PC-3 (cell line): ENCODE measurements around the gene CAMTA1. TPM values are rescaled to one million over a fixed set of nuclear protein-coding genes. Genes with fewer than 3 reads are reported as not detected.

Experiments
- ATAC-seq: fragments of 200-7000 bp; cut with Tn5 transposase; 2 replicates; pipeline ENCODE4 v1.9.1; 2020; ENCODE audit warnings: mild to moderate bottlenecking, moderate library complexity
- BruUV-seq: library from RNA; stranded (reverse); fragments of 400-500 nt; replicated peaks from 2 replicates; lab custom pipeline; 2021; lab: Mats Ljungman, UMichigan
- CTCF ChIA-PET: fragments of 300-600 bp; sonication (Branson Sonifier 250); formaldehyde crosslinking; loops from one replicate; lab custom pipeline; 2022; ENCODE audit warnings: antibody characterized with exemption; lab: Charles Lee
- POLR2A ChIA-PET: fragments of 300-600 bp; sonication (Branson Sonifier 250); formaldehyde crosslinking; loops from one replicate; lab custom pipeline; 2022; ENCODE audit warnings: antibody characterized with exemption; ENCODE audit not compliant: unreplicated experiment; lab: Charles Lee
- DNase-seq: peaks from one replicate; pipeline ENCODE4 v3.0.0-alpha.2; 2015
- H2AFZ ChIP-seq: fragments of 300-600 bp; sonication (generic); 2 replicates; pipeline ENCODE4 v1.6.0; 2016; ENCODE audit warnings: antibody characterized with exemption, low read length
- H3F3A ChIP-seq: fragments of 300-600 bp; sonication (generic); one replicate; pipeline ENCODE4 v1.6.0; 2017; ENCODE audit warnings: antibody characterized with exemption, low read length, control low read depth, mild to moderate bottlenecking; ENCODE audit not compliant: unreplicated experiment
- H3K27ac ChIP-seq: fragments of 300-600 bp; sonication (generic); 2 replicates; pipeline ENCODE4 v1.5.1; 2016; ENCODE audit warnings: mild to moderate bottlenecking, low read length
- H3K27me3 ChIP-seq: fragments of 300-600 bp; sonication (generic); 2 replicates; pipeline ENCODE4 v1.6.1; 2016; ENCODE audit warnings: low read length, mixed read lengths
- H3K36me3 ChIP-seq: fragments of 300-600 bp; sonication (generic); 2 replicates; pipeline ENCODE4 v1.6.1; 2016; ENCODE audit warnings: low read depth, mixed run types, low read length, mixed read lengths
- H3K4me1 ChIP-seq: fragments of 300-600 bp; sonication (generic); 2 replicates; pipeline ENCODE4 v1.5.1; 2016; ENCODE audit warnings: low read length; ENCODE audit not compliant: insufficient read depth
- H3K4me2 ChIP-seq: fragments of 300-600 bp; sonication (generic); 2 replicates; pipeline ENCODE4 v1.6.0; 2016; ENCODE audit warnings: low read length
- H3K4me3 ChIP-seq: fragments of 300-600 bp; sonication (generic); 2 replicates; pipeline ENCODE4 v1.5.1; 2016; ENCODE audit warnings: mild to moderate bottlenecking, low read length, mixed read lengths
- H3K79me2 ChIP-seq: fragments of 300-600 bp; sonication (generic); 2 replicates; pipeline ENCODE4 v1.6.1; 2017; ENCODE audit warnings: low read length, mixed read lengths
- H3K9ac ChIP-seq: fragments of 300-600 bp; sonication (generic); 2 replicates; pipeline ENCODE4 v1.6.0; 2016; ENCODE audit warnings: mild to moderate bottlenecking, low read length
- H3K9me2 ChIP-seq: fragments of 300-600 bp; sonication (generic); replicated peaks from 2 replicates; pipeline ENCODE4 v1.6.1; 2016; ENCODE audit warnings: mixed run types, low read length, mixed read lengths
- H3K9me3 ChIP-seq: fragments of 300-600 bp; sonication (generic); 2 replicates; pipeline ENCODE4 v1.6.1; 2016; ENCODE audit warnings: low read length, mixed read lengths
- H4K20me1 ChIP-seq: fragments of 300-600 bp; sonication (generic); 2 replicates; pipeline ENCODE4 v1.6.1; 2016; ENCODE audit warnings: low read length, mixed read lengths
- EZH2 ChIP-seq: fragments of 300-600 bp; sonication (generic); IDR thresholded peaks from one replicate; pipeline ENCODE4 v1.6.1; 2017; ENCODE audit warnings: antibody characterized with exemption, mild to moderate bottlenecking, low read length; ENCODE audit not compliant: unreplicated experiment
- EZH2phosphoT487 ChIP-seq: fragments of 300-600 bp; sonication (generic); IDR thresholded peaks from 2 replicates; pipeline ENCODE4 v1.6.1; 2018; ENCODE audit warnings: mild to moderate bottlenecking, antibody characterized with exemption, low read length, borderline replicate concordance
- intact Hi-C: fragments of 100-400 bp; cut with micrococcal nuclease; formaldehyde crosslinking; loops from 2 replicates; pipeline ENCODE4 v1.9.0; 2023
- total RNA-seq: library from RNA; depleted of rRNA; stranded (reverse); fragments of >200 nt; gene quantifications from 2 replicates; pipeline ENCODE4 v1.2.3, GENCODE V29; 2014
- TF ChIP-seq, protein P1 (sequence below): fragments of 300-600 bp; sonication (generic); conservative IDR thresholded peaks from 2 replicates; pipeline ENCODE4 v1.5.1; 2017; ENCODE audit warnings: antibody characterized with exemption, low read depth, mild to moderate bottlenecking, low read length

Gene CAMTA1
- total RNA-seq, 1 experiment from 2014 or later, result 40.8 TPM

- Histone ChIP-seq H3K4me3 (no peak overlapping the region), H3K9me2 (no peaks in the 10 kb centered on the region), H2AFZ (no peak overlapping the region), H4K20me1 (no peaks in the 10 kb centered on the region), H3K27me3 (peaks cover 12% of the 10 kb centered on the region), H3K27ac (no peak overlapping the region), H3K4me2 (no peak overlapping the region), H3K79me2 (no peaks in the 10 kb centered on the region), H3K9me3 (no peaks in the 10 kb centered on the region), H3K9ac (no peak overlapping the region), H3K4me1 (0 out of 2 replicates have a peak, but pooled peaks cover 6% of the 10 kb centered on the region), H3K36me3 (no peaks in the 10 kb centered on the region), H3F3A (no peaks in the 10 kb centered on the region)
- TF ChIP-seq, protein P1, sequence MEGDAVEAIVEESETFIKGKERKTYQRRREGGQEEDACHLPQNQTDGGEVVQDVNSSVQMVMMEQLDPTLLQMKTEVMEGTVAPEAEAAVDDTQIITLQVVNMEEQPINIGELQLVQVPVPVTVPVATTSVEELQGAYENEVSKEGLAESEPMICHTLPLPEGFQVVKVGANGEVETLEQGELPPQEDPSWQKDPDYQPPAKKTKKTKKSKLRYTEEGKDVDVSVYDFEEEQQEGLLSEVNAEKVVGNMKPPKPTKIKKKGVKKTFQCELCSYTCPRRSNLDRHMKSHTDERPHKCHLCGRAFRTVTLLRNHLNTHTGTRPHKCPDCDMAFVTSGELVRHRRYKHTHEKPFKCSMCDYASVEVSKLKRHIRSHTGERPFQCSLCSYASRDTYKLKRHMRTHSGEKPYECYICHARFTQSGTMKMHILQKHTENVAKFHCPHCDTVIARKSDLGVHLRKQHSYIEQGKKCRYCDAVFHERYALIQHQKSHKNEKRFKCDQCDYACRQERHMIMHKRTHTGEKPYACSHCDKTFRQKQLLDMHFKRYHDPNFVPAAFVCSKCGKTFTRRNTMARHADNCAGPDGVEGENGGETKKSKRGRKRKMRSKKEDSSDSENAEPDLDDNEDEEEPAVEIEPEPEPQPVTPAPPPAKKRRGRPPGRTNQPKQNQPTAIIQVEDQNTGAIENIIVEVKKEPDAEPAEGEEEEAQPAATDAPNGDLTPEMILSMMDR, result no peak
- TF ChIP-seq EZH2 (no peak), EZH2phosphoT487 (no peak)
- ATAC-seq, result no peak
- POLR2A ChIA-PET, result no interaction called here
- CTCF ChIA-PET, result no interaction called here
- DNase-seq, result no peak
- BruUV-seq, result no TSS peak
- intact Hi-C loops, result no loop called here
Measured at GRCh38 chr1:7490576-7490975, 705.3 kb downstream of the CAMTA1 start.

GRCh38 chr1:7491109-7491817 lies 706.0 kb downstream of the CAMTA1 start:
- Histone ChIP-seq H3K4me2 (no peak overlapping the region), H3F3A (no peaks in the 10 kb centered on the region), H3K9me3 (no peaks in the 10 kb centered on the region), H3K36me3 (no peaks in the 10 kb centered on the region), H3K4me3 (no peak overlapping the region), H4K20me1 (no peaks in the 10 kb centered on the region), H3K9ac (no peak overlapping the region), H3K27ac (no peak overlapping the region), H2AFZ (no peak overlapping the region), H3K27me3 (peaks cover 19% of the 10 kb centered on the region), H3K4me1 (0 out of 2 replicates have a peak, but pooled peaks cover 6% of the 10 kb centered on the region), H3K79me2 (no peaks in the 10 kb centered on the region), H3K9me2 (no peaks in the 10 kb centered on the region)
- intact Hi-C loops, result no loop called here
- POLR2A ChIA-PET, result no interaction called here
- DNase-seq, result peak; percentile 5
- no peak for TF ChIP-seq EZH2
- TF ChIP-seq EZH2phosphoT487, result no peak
- TF ChIP-seq, protein P1, result no peak
- BruUV-seq, result no TSS peak
- no peak for ATAC-seq
- CTCF ChIA-PET, result no interaction called here

- H3K27ac ChIP-seq, result no peak overlapping the region
- CTCF ChIA-PET, result no interaction called here
Measured at GRCh38 chr1:7491818-7492173, 706.5 kb downstream of the CAMTA1 start.

More at GRCh38 chr1:7491818-7492173, 706.5 kb downstream of the CAMTA1 start:
- H3K4me3 ChIP-seq, result no peak overlapping the region
- ATAC-seq, result no peak
- BruUV-seq, result no TSS peak
- no peak overlapping the region for H3K4me2 ChIP-seq
- no peaks in the 10 kb centered on the region for H3K79me2 ChIP-seq
- no peak overlapping the region for H2AFZ ChIP-seq
- H4K20me1 ChIP-seq, result no peaks in the 10 kb centered on the region
- no peak overlapping the region for H3K9ac ChIP-seq
- intact Hi-C loops, result no loop called here
- H3K4me1 ChIP-seq, result 0 out of 2 replicates have a peak, but pooled peaks cover 6% of the 10 kb centered on the region
- H3F3A ChIP-seq, result no peaks in the 10 kb centered on the region
- no peaks in the 10 kb centered on the region for H3K36me3 ChIP-seq
- H3K9me2 ChIP-seq, result no peaks in the 10 kb centered on the region
- POLR2A ChIA-PET, result no interaction called here
- no peak for DNase-seq
- peaks cover 24% of the 10 kb centered on the region for H3K27me3 ChIP-seq
- no peaks in the 10 kb centered on the region for H3K9me3 ChIP-seq
- TF ChIP-seq EZH2, result no peak
- no peak for TF ChIP-seq EZH2phosphoT487
- TF ChIP-seq, protein P1, result no peak
